C1 segment of cervical spinal cord (tissue), 14 donors: ENCODE results near the gene CA5A.
"Not testable (repeated sequence)": the region's sequence is repeated elsewhere in the genome, so short reads cannot be mapped to it uniquely, and the experiment has no call there.

Experiments
- DNase-seq, 14 donors: peaks; one replicate each; lab custom pipeline; 2025; lab: John Stamatoyannopoulos, UW

Gene CA5A

GRCh38 chr16:87869061-87869878, 67.1 kb downstream of the CA5A start, which contains the start of gene SLC7A5:
TSS of gene SLC7A5 (minus strand) at chr16:87869507. CDS start at chr16:87869422, 85 bp downstream.
- DNase-seq: peak in 11 of 14 donors; percentile 37 to 78 (median 57)

- DNase-seq: peak in 5 of 14 donors; percentile 12 to 67 (median 23)
Observed at GRCh38 chr16:87868254-87869029, 67.9 kb downstream of the CA5A start.

DNA sequence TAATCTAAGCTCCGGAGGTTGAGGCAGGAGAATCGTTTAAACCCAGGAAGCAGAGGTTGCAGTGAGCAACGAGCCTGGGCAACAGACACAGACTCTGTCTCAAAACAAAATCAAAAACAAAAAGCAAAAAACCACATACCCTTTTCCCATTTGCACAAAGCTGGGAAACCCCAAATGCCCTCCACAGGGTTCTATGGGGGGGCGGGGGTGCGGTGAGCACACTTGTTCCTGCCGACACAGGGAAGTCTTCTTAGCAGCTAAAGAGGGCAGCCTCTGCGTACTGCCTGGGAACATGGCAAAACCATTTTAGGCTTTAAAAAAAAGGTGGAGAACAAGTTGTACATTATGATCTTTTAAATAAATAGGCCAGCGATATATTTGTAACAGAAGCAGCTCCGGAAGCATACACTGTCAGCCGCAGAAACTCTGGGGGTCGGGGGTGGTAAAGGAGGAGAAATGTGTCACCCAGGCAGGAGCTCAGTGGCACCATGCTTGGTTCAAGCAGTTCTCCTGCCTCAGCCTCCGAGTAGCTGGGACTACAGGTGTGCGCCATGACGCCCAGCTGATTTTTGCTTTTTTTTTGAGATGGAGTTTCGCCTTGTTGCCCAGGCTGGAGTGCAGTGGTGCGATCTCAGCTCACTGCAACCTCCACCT, 70.3 kb downstream of the CA5A start:
- not testable (repeated sequence) for DNase-seq

DNA sequence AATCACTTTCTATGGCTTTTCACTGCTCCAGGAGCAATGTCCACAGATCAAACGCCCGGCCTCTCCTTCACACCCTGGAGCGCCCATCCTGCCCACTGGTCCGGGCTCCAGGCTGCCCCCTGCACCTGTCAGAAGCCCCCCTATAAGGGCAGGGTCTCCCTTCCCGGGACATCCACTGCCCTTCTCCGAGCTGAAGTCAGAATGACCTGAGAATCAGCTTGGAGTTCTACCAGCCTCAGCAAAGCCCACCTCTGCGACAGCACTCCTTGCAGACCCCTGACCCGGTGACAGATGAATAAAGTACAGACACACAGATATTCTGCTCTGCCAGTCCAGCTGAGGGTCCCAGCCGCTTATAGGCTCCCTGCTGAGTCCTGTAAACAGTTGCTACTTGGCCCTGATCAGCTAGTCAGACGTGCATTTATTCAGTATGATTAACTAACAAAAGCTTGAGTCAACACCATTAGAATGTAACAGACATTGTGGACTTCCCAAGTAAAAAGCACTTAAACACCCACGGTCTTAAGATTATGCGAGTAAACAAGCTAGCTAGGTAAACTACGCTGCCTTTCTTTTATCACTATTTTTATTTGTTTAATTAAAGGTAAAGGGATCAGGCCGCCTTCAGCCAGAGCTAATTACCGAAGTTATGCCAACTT, 71.9 kb downstream of the CA5A start:
- no peak for DNase-seq

- peak in 1 of 14 donors; percentile 49 for DNase-seq
Observed at GRCh38 chr16:87863327-87863635, 73.0 kb downstream of the CA5A start.

GRCh38 chr16:87862597-87863326, 73.6 kb downstream of the CA5A start:
- DNase-seq: peak in 1 of 14 donors; percentile 88

- DNase-seq: not testable (repeated sequence)
Observed at GRCh38 chr16:87861300-87862099, 74.8 kb downstream of the CA5A start.

DNA sequence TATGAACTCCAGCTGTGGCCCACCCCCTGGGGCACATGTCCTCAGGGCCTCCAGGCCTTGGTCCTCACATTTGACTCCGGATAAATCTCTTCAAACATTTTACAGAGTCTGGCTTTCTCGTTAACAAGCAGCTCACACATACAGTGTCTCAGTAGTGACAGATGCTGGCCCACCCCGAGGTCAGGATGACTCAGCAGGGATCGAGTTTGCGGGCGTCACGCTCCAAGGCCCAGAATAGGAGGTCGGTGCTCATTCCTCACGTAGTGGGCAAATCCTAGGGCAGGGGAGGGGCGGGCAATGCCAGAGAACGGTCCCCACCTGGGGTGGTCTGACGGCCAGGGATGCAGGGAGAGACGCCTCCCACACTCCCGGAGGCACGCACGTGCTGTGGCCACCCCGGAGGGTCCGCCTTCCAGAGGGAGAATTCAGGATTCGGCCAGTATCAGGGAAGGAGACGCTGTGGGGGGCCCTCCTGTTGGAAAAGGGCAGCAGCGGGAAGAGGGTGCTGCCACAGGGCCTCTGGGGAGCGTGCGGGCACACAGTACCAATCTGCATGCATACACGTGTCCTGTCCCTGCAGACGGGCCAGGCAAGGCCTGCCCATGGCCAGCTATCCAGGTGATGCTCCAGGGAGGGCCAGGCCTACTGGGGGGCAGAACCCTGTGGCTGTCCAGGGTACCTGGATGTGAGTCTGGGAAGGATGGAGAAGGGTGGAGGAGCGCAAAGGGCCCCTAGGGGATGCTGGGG, 75.6 kb downstream of the CA5A start:
- DNase-seq: peak in 2 of 14 donors; percentile 13 to 55

- DNase-seq: peak in 8 of 14 donors; percentile 9 to 51 (median 44)
Observed at GRCh38 chr16:87858151-87858993, 78.0 kb downstream of the CA5A start.

- no peak for DNase-seq
Observed at GRCh38 chr16:87856791-87857228, 79.5 kb downstream of the CA5A start.

DNA sequence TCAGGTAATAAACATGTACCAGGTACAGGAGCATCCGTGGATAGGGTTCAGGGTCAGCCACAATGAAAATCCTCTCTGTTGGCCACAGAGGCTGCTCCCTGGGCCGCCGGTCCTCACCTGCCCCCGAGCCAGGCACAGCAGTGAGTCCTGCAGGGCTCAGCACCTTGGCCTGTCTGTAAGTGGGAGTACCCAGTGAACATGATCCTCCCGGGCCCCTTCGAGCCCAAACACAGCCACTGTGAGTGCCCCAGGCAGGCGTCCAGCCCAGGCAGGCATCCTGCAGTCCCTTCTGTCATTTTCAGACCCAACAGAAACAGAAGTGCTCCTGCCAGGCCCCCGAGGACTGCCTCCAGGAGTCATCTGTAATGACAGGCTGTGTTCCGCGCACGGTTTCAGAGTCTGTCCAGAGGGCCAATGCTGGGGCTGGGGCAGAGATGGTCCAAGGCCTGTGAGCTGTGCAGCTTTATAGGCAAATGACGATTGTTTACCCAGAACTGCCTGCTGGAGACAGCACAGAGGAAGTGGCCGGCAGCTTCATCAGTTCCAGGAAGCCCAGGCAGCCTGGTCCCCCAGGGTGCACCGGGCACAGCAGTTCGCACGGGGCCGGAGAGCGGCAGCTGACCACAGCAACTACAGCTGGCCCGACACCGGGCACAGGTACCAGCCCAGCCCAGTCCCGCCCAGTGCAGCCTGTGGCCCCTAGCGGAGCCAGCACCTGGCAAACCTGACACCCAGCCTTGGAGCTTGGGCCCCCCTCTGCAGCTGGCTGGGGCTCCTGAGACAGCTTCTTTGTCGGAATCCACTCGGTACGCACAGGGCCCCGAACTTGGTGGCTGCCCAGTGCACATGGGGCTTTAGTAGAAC, 80.2 kb downstream of the CA5A start:
- peak in 10 of 14 donors; percentile 27 to 80 (median 64) for DNase-seq

DNA sequence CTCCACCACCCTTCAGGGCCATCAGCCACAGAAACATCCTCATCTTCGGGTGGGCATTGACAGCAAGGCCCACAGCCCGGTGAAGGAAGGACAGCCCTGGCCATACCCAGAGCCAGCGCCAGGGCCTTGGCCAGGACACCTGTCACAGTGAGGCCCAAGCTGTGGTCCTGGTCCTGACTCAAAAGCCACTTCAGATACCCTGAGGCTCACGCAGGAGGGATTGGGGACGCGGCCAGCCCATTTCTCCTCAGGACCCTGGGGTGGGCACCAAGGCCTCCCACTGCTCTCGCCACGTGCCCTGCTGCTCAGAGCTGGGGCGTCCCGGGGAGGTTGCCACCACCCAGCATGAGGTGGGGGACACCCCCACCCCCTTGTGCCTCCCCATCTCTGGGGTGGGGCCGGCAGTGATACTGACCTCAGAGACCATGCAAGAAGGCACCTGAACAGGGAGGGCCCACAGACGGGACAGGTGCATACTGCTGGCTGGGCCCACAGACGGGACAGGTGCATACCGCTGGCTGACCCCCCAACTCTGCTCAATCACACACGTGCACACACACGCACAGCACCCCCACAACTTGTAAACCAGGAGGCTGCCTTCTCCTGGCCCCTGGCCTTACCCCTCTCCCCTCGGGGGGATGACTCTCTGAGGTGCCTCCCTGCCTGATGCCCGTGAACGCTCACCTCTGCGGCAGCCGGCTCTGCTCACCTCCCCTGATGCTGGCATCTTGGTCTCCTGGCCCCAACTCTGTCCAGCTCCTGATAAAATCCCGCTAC, 81.2 kb downstream of the CA5A start:
- DNase-seq: peak in 1 of 14 donors; percentile 72

- peak in 2 of 14 donors; percentile 20 to 72 for DNase-seq
Observed at GRCh38 chr16:87854053-87854906, 82.0 kb downstream of the CA5A start.

GRCh38 chr16:87853411-87854052, 82.8 kb downstream of the CA5A start:
- peak in 12 of 14 donors; percentile 47 to 89 (median 81) for DNase-seq

DNA sequence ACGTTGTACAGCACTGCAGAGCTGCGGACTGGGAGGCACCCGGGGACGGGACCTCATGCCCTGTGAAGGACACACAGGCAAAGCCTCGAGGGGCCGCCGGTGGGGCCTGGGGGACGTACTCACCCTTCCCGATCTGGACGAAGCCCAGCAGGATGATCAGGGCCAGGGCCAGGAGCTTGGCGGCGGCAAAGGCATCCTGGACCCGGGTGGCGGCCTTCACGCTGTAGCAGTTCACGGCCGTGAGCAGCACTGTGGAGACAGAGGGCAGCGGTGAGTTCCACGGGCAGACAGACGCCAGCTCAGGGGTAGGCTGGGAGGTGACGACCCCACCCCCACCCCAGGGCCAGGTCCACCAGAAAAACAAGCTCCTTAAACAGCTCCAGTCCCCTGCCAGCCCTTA, 84.7 kb downstream of the CA5A start:
- no peak for DNase-seq
